ENCODE data around the gene HOXD4.

Gene HOXD4

DNA sequence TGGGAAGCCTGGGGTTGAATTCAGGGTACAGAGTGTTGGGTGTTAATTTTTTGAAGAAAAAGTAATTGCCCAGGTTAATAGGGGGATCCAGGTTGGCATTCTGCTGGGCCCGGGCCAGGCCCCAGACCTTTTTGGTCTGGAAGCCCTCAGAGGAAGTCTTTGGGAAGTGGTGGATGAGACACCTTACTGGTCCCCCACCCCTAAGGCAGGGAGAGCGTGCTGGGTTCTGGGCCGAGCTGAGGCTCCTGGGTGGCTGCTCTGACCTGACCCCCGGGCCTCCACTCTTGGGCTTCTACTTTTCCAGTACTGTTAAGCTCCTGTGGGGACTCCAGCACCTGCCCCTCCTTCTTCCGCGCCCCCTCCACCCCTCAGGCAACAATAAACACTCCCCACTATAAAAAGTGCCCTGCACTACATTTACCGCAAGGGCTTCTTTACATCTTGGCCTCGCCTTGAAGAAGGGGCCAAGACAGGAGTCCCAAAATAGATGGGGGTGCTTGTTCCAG is 5.0 kb downstream of the HOXD4 start:
- no peak for TF ChIP-seq FOXP2 (optimal IDR thresholded peaks at IDR 0.05; ENCODE audit: borderline replicate concordance, extremely low read depth, extremely low read length, insufficient read depth)
- no peak for TF ChIP-seq TAF1 (IDR thresholded peaks at IDR 0.05; ENCODE audit: borderline replicate concordance, insufficient read depth, low read length)
- TF ChIP-seq POLR2AphosphoS5 (IDR thresholded peaks at IDR 0.05; ENCODE audit: low read depth, low read length), result no peak
- TF ChIP-seq SIN3A (IDR thresholded peaks at IDR 0.05; ENCODE audit: borderline replicate concordance, insufficient read depth, low read length), result no peak
- TF ChIP-seq, protein P1, sequence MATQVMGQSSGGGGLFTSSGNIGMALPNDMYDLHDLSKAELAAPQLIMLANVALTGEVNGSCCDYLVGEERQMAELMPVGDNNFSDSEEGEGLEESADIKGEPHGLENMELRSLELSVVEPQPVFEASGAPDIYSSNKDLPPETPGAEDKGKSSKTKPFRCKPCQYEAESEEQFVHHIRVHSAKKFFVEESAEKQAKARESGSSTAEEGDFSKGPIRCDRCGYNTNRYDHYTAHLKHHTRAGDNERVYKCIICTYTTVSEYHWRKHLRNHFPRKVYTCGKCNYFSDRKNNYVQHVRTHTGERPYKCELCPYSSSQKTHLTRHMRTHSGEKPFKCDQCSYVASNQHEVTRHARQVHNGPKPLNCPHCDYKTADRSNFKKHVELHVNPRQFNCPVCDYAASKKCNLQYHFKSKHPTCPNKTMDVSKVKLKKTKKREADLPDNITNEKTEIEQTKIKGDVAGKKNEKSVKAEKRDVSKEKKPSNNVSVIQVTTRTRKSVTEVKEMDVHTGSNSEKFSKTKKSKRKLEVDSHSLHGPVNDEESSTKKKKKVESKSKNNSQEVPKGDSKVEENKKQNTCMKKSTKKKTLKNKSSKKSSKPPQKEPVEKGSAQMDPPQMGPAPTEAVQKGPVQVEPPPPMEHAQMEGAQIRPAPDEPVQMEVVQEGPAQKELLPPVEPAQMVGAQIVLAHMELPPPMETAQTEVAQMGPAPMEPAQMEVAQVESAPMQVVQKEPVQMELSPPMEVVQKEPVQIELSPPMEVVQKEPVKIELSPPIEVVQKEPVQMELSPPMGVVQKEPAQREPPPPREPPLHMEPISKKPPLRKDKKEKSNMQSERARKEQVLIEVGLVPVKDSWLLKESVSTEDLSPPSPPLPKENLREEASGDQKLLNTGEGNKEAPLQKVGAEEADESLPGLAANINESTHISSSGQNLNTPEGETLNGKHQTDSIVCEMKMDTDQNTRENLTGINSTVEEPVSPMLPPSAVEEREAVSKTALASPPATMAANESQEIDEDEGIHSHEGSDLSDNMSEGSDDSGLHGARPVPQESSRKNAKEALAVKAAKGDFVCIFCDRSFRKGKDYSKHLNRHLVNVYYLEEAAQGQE (IDR thresholded peaks at IDR 0.05; ENCODE audit: insufficient read depth in 1 of 2, low read depth in 2 of 2, low read length in 2 of 2), result no peak

DNA sequence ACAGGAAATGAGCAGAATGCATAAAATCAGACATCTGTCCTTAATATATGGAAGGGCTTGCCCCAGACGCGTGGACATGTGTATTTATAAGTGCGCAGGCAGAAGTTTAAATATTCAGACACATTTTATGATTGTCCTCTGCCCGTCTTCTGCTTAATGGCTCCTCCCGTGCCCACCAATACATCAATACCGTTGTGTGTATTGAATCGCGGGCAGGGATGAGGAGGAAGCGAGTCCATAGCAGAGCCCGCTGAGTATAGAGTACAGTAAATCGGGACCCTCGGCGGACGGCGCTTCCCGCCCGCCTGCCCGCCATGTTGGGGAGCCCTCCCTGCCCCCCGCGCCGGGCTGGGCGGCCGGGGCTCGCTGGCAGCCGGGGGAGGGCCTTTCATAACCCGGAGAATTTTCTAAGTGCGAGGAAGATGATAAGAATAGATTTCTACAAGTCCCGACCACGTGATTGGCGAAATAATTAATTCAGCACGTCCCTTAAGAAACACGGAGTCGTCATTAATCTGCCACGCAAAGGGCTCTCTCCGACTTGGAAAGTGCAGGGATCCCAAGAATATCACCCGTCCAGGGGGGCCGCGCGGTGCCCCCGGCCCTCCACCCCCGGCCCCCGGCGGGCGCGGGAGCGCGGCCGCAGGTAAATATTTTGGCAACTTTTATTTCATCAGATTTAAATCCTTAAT is 5.6 kb downstream of the HOXD4 start, which contains the start of gene HOXD3:
Gene HOXD3, plus strand, starts transcription at position 501 of the 692 bp plus-strand sequence. CDS start 11,808 bp downstream, outside the sequence.
- TF ChIP-seq POLR2AphosphoS5 (IDR thresholded peaks at IDR 0.05; ENCODE audit: low read depth, low read length) (no peak), TAF1 (IDR thresholded peaks at IDR 0.05; ENCODE audit: borderline replicate concordance, insufficient read depth, low read length) (no peak), SIN3A (IDR thresholded peaks at IDR 0.05; ENCODE audit: borderline replicate concordance, insufficient read depth, low read length) (no peak), FOXP2 (optimal IDR thresholded peaks at IDR 0.05; ENCODE audit: borderline replicate concordance, extremely low read depth, extremely low read length, insufficient read depth) (no peak)
- TF ChIP-seq, protein P1 (IDR thresholded peaks at IDR 0.05; ENCODE audit: insufficient read depth in 1 of 2, low read depth in 2 of 2, low read length in 2 of 2), result no peak

DNA sequence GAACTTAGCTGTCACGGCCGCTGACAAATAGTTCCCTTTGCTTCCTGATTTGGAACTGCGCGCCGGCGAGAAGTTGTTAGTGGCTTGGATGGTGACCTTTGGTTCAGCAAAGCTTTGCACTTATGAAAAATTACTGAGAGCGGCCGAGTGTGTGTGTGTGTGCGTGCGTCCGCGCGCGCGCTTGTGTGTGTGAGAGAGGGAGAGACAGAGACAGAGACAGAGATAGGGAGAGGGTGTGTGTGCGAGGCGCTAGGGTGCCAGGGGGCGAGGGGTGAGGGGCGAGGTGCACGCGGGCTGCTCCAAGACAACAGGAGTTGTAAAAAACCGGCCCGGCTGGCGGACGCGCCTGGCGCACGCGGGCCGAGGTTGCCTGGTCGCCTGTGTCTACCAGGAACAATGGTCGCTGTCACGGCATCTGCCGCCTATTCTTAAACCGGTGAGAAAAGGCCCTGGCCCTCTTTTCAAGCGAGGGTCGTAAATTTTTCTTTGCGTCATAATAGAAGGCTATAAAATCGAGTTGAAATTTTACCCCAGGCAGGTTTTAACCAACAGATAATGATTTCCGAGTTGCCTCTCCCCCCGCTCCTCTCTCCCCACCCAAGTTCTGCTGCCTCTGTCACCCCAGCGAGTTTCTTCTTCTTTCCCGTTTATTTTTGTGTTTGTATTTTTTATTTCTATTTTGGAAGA is 6.3 kb downstream of the HOXD4 start:
- TF ChIP-seq FOXP2 (optimal IDR thresholded peaks at IDR 0.05; ENCODE audit: borderline replicate concordance, extremely low read depth, extremely low read length, insufficient read depth), result no peak

DNA sequence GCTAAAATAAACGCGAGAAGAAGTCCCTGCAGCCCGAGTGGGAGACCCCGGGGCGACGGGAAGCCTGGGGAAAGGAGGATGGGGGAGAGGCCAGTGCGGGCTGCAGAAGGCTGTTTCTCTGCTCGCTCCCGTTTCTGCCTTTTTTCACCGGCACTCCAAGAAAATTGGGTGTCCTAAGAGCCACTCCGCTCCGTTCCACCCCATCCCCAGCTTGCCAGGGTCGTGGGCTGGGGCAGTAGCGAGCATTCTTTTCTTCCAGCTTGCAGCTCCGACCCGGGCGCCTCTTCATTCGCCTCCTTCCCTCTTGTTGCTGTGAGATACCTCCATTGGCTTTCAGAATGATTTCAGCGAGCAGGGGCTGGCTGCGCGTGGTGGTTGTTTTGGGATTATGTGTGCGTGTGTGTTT is 6.8 kb downstream of the HOXD4 start:
- TF ChIP-seq SIN3A (IDR thresholded peaks at IDR 0.05; ENCODE audit: borderline replicate concordance, insufficient read depth, low read length), result no peak
- TF ChIP-seq, protein P1 (IDR thresholded peaks at IDR 0.05; ENCODE audit: insufficient read depth in 1 of 2, low read depth in 2 of 2, low read length in 2 of 2), result no peak
- TF ChIP-seq POLR2AphosphoS5 (IDR thresholded peaks at IDR 0.05; ENCODE audit: low read depth, low read length), result no peak
- no peak for TF ChIP-seq TAF1 (IDR thresholded peaks at IDR 0.05; ENCODE audit: borderline replicate concordance, insufficient read depth, low read length)
- no peak for TF ChIP-seq FOXP2 (optimal IDR thresholded peaks at IDR 0.05; ENCODE audit: borderline replicate concordance, extremely low read depth, extremely low read length, insufficient read depth)

DNA sequence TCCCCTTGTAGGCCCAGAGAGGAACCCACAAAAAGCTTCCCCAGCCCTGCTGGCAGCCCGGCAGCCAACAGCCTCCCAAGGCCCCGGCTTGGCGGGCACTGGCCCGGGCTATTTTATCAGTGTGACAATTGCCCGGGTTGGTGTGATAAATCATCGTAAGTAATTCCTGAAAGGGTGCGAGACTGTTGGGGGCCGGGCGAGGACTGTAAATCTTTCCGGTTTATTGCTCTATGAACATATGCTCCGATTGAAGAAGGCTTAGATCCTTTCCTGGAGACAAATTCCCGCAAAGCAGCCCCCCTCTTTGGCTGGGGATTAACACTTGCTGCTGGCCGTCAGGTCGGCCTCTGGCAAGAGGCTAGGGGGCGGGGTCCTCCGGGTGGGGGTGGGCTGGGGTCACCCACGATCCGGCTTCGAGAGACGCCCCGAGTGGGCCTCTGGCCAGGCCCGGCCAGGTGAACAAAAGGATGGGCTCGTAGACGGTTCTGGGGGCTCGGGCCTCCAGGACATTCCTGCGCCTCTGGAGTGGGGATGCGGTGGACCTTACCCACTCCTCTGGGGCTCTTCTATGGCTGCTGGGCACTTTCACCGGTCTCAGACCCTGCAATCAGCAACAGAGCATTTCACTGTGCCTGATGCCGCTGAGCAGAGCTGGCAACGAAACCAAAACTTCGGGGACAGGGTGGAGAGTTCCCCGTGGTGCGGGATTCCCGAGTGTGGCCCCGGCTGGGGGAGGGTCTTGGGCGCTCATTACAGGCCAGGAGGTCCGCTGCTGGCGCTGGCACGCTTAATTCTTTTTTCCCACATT is 7.7 kb downstream of the HOXD4 start:
- TF ChIP-seq FOXP2 (optimal IDR thresholded peaks at IDR 0.05; ENCODE audit: borderline replicate concordance, extremely low read depth, extremely low read length, insufficient read depth), result no peak
- no peak for TF ChIP-seq POLR2AphosphoS5 (IDR thresholded peaks at IDR 0.05; ENCODE audit: low read depth, low read length)
- TF ChIP-seq, protein P1 (IDR thresholded peaks at IDR 0.05; ENCODE audit: insufficient read depth in 1 of 2, low read depth in 2 of 2, low read length in 2 of 2), result no peak
- no peak for TF ChIP-seq TAF1 (IDR thresholded peaks at IDR 0.05; ENCODE audit: borderline replicate concordance, insufficient read depth, low read length)
- TF ChIP-seq SIN3A (IDR thresholded peaks at IDR 0.05; ENCODE audit: borderline replicate concordance, insufficient read depth, low read length), result no peak
